Germinal center (tissue), 1 donor: ENCODE measurements around the gene IZUMO4.
"Not testable (repeated sequence)": the region's sequence is repeated elsewhere in the genome, so short reads cannot be mapped to it uniquely, and the experiment has no call there.

Experiments
- DNase-seq: peaks from one replicate; pipeline ENCODE4 v3.0.0; 2012; ENCODE audit warnings: mixed read lengths, low spot score

IZUMO4 gene

DNA sequence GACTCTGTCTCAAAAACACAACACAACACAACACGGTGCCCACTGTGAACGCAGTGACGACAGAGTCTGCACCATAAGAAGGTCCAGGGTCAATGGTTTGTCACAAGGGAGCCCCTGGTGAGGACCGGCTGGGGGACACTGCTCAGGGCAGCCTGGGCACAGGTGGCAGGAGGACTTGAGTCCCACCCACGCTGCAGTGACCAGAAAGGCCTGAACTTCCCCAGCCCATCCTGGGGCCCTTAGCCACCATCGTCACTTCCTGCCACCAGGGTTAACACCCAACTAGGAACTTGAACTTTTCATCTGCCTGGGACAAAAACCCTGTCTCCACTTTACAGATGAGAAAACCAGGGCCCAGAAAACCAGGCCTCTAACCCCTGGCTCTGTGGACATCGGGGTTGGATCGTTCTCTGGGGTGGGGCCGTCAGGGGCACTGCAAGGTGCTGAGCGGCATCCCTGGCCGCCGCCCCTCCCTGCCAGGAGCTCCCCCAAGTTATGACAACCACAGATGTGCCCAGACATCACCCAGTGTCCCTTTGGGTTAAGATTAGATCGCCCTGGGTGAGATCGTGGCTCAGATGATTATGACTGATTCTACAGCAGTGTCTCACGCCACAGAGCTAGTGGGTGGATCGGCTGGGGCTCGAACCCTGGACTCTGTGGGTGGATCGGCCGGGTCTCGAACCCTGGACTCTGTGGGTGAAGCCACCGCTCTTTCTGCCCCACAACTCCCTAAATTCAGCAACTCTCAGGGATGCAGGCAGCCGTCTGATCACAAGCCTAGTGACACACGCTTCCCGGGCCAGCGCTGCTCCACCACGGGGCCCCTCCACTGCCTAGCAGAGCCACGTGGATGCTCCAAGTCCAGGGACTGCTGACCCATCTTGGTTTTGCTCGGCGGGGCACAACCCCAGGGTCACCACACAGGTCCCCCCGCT is 14.6 kb upstream of the IZUMO4 start:
- DNase-seq: peak; percentile 23

DNA sequence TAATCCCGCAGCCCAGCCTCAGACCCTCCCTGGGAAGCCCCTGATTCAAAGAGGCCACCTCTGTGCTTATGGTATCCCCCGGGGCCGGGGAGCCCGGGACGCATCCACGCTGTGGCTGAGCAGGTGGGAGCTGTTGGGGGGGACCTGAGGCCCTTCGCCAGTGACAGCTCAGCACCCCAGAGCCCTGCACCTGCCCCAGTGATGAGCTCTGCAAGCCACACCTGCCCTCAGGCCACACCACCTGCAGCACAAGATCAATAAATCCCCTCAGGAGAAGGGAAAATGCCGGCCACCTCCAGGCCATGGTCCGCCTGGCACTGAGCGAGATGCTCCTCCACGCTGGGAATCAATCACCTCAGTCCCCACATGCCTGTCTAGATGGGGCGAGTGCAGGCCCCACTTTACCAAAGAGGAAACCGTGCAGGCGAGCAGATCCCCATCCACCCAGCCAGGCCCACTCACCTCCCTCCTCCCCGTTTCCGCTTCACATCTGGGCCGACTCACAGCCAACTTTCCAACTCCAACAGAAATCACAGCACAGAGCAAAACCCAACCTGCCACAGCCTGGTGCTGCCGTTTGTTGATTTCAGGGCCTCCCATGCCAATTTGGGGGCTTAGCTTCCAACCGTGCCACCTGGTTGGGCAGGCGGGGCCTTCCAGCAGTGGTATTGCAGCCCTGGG is 13.4 kb upstream of the IZUMO4 start:
- peak; percentile 67 for DNase-seq

DNA sequence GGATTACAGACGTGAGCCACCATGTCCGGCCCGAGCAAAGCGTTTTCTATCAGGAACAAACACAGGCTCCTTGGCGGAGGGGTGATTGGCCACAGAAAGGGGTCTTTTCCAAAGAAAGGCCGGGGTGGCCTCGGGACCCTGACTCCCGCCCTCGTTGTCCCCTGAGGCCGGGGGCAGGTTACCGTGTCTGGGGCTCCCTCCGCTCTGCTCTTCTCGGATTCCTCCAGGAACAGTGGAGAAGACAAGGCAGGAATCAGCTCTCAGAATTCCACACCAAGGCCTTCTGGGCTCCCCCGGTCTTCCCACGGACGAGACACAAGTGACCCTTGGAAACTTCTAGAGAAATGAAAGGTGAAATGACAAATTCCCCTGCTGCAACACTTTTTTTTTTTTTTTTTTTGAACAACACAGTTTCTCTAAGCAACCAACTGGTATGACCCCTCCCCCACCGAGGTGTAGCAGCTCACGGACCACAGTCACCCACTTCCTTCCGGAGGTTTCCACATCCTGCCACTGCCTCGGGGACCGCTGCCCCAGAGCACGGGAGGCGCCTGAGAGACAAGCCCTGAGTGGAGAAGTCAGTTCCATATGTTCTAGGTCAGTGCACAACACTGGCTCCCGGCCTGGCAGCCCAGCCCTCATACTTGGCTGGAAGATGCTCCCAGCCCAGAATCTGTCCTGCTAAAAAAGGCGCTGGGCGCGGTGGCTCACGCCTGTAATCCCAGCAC is 11.6 kb upstream of the IZUMO4 start:
- DNase-seq: peak; percentile 82

DNA sequence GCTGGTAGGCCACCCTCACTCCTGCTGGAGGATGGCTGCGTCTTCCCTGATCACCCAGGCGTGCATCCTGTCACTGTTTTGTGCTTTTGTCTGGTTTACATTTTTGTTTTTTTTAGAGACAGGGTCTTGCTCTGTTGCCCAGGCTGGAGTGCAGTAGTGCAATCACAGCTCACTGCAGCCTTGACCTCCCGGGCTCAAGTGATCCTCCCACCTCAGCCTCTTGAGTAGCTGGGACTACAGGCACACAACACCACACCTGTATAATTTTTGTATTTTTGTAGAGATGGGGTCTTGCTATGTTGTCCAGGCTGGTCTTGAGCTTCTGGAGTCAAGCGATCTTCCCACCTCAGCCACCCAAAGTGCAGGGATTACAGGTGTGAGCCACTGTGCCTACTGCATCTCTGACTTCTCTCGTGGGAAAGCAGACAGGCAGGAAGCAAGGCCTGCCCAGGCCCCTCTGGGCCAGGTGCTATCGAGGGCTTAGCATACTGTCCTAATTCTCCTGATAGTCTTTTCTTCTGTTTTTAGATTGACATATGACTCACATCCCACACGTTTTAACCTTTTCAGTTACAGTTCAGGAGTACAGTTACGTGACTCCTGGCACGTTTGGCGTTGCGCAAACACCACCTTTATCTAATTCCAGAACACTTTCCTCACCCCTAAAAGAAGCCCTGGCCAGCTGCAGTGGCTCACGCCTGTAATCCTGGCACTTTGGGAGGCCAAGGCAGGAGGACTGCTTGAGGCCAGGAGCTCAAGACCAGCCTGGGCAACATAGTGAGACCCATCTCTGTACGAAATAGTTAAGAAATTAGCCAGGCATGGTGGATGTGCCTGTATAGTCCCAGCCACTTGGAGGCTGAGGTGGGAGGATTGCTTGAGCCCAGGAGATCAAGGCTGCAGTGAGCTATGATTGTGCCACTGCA is 9.8 kb upstream of the IZUMO4 start:
- DNase-seq: peak; percentile 30

DNA sequence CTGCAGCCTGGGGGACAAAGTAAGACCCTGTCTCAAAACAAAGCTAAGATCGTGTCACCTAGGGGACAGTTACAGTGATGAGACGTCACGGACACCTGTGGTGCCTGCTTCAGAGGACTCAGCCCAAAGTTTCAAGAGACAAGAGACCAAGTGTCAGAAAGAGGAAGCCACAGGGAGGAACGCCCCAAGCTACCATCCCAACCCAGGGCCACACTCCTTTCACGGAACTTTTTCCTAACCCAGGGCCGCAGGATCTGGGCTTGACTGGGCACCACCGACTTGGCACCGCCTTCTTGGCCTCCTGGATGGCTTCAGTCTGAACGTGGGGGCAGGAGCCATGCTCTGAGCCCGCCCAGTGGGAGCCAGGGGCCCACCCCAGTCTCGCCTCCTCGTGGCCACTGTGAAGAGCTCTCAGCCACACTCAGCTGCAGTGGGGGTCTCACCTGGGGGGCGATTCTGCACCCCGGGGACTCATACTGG is 9.1 kb upstream of the IZUMO4 start:
- peak; percentile 67 for DNase-seq

DNA sequence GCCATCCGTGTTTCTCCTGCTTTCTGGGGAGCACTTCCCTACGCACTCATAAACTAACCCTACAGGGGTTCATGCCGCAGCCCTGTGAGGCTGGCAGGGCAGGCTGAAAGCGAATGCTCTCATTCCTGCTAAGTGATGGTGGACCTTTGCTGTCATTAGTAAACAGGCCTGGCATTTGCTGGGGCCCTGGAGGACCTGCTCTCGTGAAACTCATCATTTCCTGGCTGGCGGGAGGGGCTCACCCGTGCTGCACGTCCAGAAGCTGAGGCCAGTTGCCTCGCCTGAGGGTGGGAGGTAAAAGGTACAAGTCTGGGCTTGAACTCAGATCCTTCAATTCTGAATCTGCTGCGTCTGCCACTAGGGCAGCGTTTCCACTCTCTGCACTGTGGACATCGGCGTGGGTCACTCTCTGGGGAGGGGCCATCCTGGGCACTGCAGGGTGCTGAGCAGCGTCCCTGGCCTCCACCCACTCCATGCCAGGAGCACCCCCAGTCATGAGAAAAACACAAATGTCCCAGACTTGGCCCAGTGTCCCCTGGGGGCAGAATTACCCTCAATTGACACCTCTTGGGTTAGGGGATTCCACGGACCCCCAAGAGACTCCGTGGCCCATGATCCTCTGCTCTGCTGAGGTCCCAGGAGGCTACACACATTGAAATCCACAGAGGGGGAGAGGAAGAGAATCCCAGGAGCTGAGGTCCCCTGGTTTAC is 7.6 kb upstream of the IZUMO4 start:
- peak; percentile 29 for DNase-seq

DNA sequence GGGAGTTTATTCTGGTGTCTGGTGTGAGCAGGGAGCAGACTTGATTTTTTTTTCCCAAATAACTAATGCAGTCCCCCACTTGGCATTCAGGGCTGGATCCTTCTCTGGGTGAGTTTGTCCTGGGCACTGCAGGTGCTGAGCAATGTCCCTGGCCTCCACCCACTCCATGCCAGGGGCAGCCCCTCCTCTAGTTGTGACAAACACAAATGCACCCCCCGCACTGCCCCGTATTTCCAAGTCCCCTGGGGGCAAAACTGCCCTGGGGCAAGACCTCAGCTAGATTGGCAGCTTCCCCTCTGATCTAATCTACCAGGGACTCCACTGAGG is 7.0 kb upstream of the IZUMO4 start:
- no peak for DNase-seq

DNA sequence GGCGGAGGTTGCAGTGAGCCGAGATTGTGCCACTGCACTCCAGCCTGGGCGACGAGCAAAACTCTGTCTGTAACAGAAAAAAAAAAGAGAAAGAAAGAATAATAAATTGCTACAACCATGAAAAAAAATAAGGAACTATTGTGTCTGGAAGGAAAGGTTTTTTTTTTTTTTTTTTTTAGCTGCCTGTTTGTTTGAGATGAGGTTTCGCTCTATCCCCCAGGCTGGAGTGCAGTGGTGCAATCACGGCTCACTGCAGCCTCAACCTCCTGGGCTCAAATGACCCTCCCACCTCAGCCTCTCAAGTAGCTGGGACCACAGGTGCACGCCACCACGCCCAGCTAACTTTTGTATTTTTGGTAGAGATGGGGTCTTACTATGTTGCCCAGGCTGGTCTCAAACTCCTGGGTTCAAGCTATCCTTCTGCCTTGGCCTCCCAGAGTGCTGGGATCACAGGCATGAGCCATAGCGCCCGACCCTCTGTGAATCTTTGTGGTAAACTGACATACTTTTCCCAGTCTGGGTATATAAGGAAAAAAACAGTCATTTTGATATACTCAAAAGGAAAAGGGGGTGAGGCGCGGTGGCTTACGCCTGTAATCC is 4.7 kb upstream of the IZUMO4 start:
- DNase-seq: not testable (repeated sequence)

DNA sequence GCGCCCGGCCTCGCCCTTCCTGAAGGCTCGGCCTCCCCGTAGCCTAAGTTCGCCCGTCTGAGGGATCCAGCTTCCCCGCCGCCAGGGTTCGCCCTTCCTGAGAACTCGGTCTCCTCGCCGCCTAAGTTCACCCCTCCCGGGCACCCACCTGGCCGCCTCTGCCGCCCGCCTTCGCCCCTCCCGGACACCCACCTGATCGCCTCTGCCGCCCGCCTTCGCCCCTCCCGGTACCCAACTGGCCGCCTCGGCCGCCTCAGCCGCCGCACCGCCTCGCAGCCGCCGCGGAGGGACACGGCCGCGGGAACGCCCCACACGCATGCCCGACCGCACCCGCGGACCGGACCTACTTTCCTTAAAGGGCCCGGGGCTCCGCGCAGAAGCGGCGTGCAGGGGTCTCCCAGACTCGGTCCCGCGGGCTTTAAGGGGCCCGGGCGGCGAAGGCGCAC is 658 bp upstream of the IZUMO4 start, which contains the start of gene MOB3A:
Gene MOB3A (minus strand): TSS at position 293 of the 446 bp plus-strand sequence. CDS start 17,766 bp downstream, outside the sequence.
- peak; percentile 36 for DNase-seq

DNA sequence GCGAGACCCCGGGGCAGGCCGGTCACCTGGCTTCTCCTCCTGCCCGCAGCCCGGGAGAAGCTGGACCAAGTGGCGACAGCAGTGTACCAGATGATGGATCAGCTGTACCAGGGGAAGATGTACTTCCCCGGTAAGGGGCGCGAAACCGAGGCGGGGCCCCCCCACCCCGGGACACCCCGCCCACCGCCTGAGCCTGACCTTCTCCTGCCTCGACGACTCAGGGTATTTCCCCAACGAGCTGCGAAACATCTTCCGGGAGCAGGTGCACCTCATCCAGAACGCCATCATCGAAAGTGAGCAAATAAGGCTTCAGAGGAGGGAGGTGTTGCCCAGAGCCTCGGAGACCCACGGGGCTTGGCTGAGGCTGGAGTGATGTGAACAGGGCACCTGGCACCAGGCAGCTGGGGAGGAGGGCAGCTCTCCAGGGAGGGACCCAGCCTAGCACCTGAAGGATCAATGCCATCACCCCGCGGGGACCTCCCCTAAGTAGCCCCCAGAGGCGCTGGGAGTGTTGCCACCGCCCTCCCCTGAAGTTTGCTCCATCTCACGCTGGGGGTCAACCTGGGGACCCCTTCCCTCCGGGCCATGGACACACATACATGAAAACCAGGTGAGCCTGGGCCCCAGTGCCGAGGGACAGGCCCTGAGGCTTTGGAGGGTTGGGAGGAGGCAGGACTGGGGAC is 629 bp downstream of the IZUMO4 start:
- DNase-seq: peak; percentile 53

DNA sequence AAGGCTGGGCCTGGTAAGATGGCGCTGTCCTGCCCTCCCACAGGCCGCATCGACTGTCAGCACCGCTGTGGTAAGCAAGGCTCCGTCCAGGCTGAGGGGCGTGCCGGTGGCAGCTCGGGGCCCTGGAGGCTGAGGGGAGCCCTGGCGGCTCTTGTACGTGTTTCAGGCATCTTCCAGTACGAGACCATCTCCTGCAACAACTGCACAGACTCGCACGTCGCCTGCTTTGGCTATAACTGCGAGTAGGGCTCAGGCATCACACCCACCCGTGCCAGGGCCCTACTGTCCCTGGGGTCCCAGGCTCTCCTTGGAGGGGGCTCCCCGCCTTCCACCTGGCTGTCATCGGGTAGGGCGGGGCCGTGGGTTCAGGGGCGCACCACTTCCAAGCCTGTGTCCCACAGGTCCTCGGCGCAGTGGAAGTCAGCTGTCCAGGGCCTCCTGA is 1.2 kb downstream of the IZUMO4 start:
- no peak for DNase-seq

DNA sequence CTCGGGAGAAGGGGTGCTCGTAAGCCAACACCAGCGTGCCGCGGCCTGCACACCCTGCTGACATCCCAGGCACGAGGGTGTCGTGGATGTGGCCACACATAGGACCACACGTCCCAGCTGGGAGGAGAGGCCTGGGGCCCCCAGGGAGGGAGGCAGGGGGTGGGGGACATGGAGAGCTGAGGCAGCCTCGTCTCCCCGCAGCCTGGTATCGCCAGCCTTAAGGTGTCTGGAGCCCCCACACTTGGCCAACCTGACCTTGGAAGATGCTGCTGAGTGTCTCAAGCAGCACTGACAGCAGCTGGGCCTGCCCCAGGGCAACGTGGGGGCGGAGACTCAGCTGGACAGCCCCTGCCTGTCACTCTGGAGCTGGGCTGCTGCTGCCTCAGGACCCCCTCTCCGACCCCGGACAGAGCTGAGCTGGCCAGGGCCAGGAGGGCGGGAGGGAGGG is 2.4 kb downstream of the IZUMO4 start:
- DNase-seq: no peak

DNA sequence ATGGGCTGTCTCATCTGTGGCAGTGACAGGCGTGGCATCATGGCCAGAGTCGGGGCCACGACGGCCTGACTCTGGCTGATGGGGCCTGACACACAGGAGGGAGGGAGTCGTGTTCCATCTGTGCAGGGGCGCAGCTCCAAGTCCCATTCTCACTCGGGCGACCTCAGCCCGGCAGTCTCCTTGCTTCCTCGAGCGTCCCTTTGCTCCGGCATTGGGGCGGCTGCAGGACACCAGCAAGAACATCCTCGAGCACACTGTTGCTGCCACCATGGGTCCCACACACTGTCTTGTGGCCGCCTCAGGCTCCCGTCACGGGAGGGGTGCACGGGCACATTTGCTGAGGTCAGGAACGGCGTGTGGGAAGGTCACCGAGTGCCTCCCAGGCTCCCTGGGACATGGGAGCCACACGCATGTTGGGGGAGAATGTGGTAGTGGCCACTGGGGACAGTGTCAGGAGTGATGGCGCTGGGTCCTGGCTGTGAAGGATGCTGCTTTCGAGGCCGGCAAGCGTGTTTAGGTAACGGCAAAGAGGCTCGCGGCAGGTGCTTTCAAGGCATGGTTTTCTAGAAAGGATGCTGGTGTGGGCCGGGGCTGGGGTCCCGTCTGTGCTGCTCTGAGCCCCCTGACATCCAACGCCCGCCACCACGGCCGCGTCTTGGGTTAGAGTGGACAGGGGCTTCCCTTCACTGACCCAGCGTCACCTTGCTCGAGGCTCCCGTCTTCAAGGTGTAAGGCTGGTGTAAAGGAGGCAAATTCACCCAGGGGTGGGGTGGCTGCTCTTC is 3.4 kb downstream of the IZUMO4 start:
- DNase-seq: no peak

DNA sequence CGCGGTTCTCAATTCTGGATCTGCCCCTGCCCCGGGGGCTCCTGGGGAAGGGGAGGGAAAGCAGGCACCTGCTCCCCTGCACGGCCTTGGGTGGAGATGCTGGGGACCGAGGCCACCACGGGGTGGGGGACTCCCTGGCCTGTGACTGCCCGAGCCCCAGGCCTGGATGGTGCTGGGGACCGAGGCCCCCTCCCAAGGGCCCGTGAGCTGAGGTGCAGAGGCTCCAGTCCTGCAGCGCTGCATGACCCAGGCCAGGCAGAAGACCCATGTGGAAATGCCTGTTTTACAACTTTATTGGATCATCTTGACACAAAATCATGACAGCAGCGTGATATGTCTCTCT is 4.0 kb downstream of the IZUMO4 start:
- no peak for DNase-seq

DNA sequence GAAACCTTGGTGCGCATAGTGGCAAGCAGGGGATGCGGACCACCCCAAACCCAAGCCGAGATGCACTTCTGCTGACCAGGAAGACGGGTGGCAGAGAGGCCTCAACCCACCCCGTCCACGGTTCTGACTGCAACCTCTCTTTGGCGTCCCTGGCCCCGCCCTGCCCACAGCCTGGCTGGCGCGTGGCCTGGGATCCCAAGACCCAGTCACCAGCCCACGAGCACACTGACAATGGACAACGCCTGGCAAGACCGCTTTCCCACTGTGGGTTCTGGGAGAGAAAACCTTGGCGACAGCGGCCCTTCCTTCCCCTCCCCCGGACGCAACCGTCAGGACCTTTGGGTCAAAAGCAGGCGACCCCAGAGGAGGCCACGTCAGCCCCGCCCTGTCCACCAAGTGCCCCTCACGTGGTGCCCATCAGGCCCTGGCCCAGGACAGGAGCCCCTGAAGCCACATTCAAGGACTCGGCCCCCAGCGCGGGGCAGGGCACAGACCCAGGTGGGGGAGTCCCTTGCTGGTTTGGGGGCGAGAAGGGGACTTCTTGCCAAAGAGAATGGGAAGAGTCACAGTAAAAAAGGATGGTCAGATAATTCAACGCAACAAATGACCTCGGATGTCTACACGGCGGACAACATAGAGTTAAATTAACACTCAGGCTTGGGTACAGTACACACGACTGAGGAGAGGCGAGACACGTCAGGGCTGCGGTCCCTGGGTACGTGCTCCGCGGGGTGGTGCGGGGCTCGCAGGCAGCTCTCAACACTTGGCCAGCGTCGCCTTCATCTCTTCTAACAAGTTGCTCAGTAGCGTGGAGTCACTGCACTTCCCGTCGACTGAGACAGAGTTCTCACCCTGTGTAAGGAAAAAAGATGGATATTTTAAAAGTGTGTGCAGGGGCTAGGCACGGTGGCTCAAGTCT is 5.0 kb downstream of the IZUMO4 start:
- no peak for DNase-seq

DNA sequence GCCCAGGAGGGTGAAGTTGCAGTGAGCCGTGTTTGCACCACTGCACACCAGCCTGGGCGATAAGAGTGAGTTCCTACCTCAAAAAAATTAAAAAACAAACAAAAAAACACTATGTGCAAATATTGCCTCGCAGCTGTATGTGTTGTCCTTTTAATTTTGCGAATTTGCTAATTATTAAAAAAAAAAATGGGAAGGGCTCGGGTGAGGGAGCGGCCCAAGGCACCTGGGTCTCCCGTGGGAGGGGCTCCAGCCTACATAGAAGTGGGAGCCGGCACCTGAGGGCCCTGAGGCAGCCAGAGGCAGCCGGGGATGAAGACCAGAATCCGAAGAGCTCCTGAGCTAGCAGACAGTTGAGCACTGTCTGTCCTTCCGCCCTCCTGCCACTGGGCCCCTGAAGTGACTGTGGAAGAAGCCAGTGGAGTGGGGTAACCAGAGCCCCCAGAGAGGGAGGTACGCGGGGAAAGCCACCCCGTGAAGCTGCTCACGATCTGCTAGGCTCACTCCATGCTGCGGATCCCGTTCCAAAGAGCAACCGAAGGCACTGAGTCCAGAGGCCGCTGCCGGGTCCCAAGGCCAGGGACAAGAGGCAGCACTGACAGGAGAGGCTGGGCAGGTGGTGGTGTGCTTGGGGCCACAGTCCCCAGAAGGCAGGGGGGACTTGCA is 6.5 kb downstream of the IZUMO4 start:
- no peak for DNase-seq
